IPS DF 4.7 (cell line): ENCODE measurements around the gene KCNK18.

ENCODE experiments used
- DNase-seq: peaks from one replicate; pipeline ENCODE4 v3.0.0-alpha.2; 2013; ENCODE audit warnings: low spot score; ENCODE audit errors: extremely low read depth

Gene KCNK18

DNA sequence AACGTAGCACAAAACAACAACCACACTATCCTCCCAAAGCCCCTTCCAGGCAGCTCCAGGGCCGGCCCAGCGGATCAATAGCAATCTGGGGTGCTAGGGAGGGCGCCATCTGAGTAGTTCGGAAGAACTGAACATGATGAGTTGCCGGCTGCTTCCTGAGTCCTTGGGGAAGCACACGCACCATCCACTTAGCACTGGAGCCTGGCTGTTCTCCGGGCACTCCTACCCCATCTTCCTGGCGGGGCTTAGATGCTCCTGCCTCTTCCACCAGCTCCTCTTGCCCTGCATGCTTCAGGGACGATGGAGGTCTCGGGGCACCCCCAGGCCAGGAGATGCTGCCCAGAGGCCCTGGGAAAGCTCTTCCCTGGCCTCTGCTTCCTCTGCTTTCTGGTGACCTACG, at the start of gene KCNK18:
TSS of gene KCNK18 (plus strand) at position 301 of the 400 bp plus-strand sequence. CDS start at position 301, 0 bp downstream.
- no peak for DNase-seq

DNA sequence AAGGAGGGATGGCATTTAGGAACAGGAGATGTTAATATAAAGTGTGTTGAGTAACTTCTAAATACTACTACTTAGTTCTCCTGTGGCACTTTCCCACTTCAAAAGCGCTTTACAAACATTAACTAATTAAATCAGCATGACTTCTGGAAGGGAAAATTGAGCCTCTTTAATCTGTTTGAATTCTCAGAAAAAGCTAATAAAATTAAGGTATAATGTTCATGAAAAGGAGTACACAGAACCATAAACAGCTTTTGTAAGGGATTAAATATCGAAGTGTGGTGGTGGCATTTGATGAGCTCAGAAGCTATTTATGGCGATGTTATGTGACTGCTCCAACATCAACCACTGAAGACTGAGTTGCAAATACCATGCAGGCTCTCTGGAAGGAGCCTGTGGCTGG, 49.0 kb upstream of the KCNK18 start:
- DNase-seq: no peak

DNA sequence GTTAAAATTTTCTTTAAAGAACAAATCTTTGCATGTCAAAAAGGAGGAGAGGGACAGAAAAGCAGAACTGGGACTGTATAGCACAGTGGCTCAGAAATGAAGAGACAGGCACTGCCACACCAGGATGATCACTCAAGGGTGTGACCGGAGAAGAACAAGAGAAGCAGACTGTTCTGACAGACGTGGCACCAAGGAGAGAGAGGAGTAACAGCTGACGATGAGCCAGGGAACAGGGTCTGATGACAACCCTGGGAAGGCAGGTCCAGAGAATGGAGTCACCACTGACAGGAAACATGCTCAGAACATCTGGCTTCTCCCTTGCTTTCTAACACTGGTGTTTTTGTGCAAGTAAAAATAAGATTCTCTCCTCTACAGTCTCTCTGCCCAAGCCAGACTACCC, 44.6 kb upstream of the KCNK18 start:
- DNase-seq: no peak

DNA sequence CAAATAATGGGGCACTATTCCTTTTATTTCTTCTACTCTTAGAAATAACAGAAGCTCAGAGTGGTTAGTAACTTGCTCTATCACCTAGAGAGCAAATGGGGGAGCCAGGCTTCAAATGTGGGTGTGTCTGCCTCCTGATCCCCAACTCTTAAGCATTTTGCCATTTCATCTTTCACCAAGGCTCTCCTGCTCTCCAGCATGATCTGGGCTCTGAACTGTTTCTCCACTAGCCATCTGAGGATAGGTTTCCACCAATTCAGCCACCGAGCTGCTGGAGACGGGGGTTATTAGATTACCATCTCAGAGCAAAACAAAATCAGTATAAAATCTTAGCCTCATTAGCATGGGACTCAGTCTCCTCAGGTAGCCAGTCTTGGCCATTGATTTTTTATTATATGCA, 39.0 kb upstream of the KCNK18 start:
- DNase-seq: no peak

DNA sequence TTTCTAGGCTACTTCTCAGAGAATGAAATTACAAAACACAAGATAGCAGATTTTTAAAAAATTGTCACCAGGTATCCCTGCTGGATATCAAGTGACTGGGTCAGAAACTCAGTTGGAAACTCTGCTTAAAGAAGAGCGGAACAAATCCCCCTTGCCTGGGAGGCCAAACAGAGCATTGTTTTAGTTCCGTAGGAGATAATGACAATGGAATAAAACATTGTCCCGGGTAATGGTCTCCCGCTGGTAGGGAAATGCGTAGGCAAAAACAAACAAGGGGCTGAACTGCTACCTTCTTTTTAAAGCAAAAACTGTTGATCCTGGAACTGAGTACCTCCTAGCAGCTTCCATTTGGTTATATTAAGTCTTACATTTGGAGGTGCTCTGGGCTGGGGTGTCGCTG, 37.9 kb upstream of the KCNK18 start:
- no peak for DNase-seq

DNA sequence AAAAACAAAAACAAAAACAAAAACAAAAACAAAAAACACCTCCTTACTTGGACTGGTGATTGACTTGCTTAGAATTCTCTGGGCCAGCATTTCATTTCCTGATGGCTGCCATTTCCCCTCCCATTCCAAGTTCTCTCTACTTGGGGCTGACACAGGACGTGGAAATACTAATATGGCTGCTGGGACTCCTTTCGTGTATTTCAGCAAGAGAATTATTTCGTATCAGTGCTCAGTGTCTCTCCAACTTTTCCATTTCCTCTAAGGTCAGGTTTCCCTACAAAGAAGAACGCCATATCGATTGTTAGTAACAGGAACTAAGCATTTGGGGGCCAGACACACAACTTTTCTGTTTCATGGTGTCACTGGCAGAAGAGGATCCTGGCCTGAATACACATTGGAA, 36.7 kb upstream of the KCNK18 start:
- DNase-seq: no peak

DNA sequence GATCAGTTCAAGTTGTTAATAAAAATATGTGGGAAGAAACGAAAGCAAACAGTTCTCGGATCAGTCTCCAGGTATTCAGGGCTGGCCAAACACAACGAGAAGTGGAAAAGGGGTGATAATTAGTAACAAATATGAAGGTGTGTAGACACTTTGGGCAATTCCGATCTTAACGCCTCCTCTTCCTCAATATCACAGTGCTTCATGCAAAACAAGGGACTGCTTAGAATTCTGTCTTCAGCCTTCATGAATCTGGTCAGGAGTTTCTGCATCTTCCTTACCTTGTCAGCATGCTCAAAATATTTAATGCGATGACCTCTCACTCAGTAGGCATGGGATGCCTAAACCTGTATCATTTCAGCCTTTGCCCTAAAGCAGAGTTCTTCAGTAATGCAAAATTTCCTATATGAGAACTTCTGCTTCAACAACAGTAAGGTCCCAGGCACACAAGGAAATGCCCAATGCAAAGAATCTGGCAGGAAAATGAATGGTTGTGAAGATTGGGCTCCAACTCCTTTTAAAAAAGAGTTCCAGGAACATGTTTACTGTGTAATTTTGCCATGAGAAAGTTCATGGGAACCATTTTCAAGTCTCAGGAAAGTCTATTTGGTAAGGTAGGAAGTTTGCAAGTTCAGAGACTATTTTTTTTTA, 35.8 kb upstream of the KCNK18 start:
- DNase-seq: no peak

DNA sequence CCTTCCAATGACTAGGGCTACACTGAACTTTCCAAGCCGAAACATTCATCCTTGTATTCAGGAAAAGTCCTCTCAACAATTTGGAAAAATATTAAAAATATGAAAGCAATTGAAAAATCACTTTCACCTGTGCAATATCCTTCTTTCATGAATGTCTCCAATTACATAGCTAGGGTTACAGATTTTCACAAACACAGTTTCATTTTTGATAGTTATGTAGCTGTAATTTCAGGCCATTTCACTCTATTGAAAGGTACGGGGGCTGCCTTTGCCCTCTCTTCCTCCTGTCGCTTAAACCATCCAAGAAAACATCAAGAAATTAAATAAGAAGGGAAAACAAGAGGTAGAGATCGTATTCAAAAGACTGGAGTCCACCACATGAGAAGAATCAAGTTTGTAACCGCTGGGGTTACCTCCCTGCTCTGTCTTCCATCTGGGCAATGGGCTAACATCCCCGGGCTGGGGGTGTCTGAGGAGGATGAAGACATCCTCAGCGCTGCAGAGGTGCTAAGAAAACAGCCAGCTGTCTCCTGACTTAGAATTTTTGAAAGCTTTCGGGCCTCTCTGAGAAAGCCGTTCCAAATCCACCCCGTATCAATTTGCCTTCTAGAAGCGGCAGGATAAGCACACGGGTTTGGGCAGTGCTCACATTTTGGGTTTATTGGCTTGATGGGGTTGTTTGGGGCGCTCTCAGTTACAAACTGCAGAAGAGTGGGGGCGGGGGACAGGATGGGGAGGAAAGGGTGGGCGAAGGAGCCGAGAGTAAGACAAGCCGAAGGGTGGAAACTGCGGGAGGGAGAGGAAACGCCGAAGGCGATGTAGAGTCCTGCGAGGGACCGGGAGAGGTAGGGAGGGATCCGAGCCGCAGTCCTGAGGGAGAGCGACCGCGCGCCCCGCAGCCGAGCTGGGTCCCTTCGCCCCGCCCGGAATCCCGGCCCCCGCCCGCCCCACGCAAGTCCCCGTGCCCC, 34.9 kb upstream of the KCNK18 start:
- no peak for DNase-seq

DNA sequence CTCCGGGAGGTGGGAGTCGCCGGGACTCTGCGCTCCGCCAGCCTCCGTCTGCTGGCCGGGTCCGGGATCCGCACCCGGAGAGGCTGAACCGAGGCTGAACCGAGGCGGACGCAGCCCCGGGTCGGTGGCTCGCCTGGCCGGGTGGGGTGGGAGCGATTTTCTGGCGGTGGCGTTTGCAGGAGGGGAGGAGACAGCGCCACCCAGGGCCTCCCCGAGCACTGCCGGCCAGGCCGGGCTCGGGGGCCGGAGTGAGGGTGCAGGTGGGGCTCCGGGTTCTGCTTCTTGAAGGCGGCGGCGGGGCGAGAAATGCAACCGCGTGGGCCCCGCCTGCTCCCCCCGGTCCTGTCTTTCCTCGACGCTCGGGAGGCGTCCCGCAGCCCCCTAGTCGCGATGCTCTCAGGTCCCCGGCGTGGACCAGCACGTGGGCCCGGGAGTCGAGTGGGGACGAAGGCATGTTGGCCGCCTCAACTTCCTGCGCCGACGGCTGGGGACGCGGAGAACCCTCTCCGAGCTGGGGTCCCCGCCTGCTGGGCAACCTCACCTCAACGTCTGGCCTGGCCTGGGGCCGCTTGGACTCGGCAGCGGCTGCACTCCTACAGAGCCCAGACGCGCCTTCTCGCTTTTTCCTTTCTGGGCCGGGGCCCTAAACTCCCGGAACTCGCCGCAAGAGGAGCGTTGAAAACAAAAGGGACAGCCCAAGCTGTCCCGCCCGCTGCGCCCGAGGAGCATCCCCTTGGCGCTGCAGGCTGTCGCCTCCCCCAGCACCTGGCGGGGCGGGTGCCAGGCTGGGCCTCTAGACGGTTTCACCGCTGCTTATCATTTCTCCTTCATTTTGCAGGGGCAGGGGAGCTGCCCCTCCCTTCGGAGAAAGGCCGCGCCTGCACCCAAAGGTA, 34.0 kb upstream of the KCNK18 start:
- DNase-seq: no peak

DNA sequence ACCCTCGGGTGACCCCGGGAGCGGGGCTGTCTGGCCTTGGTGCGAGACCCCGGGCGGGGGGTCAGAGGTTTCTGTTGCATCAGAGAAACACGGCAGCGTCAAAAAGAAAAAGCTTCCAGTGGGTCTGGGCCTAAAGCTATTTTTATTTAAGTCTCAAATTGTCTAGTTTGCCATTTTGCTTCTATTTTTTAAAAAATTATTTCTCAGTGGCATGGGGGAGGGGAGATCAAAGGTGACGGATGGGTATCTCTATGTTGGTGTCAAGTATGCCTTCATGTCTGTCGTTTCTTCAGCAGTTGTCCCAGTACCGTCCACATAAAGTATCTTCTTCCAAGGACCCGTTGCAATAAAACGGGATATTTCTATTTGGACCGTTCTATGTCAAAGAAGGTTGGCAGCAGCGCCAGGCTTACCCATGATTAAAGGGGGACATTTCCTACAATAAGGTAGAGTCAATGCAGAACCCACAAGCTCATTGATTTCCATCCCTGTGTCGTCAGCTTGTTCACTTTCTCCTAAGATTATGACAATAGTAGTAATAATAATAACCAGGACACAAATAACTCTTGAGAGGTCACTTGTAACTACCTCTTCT, 33.2 kb upstream of the KCNK18 start:
- no peak for DNase-seq

DNA sequence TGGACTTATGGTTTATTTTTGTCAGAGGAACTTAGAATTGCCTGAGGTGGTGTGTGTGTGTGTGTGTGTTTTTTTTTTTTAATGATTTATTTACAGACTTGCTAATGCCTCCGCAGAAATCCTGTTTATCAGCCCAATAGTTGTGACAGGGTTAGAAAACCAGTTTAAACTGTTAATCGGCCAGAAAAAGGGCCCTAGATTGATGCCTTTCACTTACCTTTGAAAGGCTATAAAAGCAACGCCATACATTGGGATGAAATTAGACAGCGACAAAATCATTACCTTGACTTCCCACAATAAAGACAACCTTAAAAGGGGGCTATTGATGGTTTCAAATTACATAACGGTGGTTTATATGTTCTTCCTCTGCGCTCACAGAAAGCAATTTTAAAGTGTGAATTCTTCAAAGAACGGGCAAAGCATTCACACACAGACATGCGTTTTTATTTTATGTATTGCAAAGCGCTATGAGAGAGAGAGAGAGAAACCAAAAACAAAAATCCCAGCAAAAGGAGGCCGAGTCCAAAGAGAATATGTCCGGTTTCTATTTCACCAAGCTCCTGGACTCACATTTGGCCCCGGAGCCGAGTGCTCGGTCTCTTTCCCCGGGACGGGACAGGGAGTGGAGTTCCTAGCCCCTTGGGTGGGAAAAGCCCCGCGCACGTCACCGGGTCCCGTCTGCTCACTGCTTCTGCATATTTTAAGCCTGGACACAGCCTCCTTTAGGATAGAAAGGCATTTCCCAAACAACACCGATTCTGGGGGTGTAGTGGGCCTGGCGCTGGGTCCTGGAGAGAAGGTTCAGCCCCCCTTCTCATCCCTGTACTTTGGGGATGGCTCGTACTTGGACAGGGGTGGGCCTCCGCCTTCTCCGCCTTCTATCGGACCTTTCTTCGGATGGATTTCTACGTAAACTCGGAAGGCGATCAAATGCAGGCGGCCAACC, 32.4 kb upstream of the KCNK18 start:
- DNase-seq: no peak

DNA sequence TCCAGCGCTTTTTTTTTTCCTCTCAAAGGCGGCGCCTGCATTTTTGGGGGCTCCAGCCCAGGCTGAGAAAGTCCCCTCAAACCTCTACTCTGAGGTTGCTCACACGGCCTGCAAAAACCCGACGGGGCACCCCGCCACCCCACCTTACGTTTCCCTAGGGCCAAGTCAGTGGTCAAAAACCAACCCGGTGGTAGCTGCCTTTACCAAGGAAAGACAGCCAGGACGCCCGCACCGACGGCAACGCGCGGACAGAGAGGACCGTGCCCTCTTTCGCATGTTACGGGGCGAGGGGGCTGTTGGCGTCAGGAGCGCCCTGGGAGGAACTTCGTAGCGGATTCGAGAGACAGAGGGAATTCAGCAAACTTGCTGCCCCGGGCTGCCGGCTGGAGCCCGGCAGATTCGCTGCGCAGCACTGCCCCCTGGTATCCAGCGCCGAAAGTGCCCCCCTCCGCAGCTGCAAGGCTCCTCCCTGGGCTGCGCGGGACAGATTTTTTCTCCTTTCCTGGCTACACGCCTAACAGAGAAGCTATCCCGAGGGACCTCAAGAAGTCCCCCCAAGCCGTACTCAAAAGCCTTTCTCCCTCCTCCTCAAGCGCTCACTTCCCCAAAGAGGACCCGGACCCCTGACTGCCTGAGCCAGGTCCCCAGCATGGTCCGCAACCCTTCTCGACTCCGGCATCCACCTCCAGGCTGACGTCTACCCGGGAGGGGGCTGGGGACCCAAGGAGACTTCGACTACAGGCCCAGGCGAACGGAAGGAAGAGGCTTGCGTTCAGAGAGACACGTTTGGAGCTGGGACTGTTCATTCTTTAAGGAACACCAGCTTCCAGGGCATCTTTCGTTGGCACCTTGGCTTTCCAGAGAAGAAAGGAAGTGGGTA, 31.5 kb upstream of the KCNK18 start:
- no peak for DNase-seq

DNA sequence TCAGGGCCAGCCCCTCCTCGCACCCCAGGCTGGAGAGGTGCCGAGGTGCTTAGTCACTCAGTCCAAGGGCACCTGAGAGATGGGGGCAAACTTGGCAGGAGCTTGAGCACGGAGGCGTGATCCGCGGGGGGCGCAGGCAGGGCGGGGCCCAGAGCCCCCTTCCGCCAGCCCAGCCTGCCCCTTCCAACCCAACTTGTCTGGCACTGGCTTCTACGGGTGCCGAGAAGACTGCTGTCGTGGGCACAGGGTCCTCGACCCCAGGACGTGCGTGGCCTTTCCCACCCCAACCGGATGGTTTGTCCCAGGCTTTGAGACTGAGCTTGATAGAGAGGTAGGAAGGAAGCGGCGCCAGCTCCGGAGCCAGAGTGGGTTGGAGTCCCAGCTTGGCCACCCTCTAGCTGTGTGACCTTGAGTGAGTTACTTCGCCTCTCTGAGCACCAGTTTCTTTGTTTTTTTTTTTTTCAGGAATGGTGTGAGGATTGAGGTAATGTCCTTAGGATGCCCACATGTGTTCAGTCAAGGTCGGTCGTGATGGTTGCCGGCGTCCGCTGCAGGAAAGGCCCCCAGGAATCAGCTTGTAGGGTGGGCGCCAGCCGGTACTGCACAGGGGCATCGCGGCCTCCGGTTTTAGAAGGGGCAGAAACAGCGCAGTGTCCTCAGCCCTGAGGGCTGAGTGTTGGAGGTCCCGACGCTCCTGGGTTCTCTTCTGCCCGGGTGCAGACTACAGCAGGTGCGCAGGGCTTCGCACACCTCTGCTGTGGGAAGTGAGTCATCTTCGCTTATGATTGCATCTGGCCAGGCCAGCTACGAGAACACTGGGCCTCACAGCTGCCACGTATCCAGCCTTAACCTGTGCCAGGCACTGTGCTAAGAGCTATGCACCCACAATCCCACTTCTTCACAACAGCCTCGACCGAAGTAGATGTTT, 30.6 kb upstream of the KCNK18 start:
- DNase-seq: no peak

DNA sequence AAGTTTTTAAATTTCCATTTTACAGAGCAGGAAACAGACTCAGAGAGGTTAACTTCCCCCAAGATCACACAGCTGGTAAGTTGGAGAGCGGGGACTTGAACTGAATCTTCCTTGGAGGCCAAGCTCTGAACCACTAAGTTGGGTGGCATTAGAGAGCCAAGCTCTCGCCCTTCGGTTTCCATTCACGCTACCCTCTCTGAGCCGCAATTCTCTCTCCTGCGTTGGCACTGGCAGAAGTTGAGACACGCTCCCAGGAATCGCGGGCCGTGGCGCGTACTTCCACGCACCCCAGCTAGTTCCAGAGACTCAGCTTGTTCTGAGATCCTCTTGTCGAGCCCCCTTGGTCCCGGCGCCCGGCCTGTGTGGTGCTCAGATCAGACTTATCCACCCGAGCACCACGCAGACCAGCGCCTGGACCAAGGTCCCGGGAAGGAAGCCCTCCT, 29.9 kb upstream of the KCNK18 start:
- DNase-seq: no peak

DNA sequence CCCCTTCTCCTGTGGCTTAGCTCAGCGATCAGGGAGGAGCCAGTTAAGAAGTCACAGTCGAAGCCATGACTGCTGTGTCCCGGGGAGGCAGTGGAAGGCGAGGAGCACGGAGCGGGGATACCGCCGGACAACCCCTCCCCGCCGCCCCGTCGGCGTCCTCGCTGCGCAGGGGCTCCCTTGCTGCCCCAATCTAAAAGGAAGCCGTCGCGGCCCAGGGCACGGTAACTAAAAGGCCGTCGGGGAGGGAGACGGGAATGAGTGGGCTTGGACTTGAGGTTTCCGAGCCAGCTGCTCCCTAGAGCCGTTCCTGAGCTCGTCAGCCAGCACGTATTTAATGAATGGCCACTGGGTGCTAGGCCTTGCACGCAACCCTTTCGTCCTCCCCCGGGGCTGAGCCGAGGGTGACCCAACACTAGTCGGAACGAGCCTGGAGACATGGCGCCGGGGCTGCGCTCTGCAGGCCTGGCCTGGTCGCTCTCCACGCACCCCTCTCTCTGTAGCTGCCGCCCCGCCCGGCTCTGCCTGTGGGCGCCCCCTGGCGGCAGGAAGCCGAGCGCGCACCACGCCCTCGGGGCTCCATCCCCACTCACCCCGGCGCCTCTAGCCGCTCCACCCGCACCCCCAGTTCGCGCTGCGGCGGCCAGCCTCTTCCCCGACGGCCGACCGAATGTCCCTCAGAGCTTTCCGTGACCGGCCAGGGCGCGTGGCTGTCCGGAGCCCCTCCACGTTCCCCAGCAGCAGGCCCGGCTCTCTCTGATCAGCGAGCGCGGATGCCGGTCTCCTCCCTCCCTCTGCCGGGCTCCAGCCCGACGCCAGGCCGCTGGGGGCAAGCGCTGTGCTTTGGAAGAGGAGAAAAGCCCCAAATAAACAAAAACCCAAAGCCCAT, 29.3 kb upstream of the KCNK18 start:
- no peak for DNase-seq

DNA sequence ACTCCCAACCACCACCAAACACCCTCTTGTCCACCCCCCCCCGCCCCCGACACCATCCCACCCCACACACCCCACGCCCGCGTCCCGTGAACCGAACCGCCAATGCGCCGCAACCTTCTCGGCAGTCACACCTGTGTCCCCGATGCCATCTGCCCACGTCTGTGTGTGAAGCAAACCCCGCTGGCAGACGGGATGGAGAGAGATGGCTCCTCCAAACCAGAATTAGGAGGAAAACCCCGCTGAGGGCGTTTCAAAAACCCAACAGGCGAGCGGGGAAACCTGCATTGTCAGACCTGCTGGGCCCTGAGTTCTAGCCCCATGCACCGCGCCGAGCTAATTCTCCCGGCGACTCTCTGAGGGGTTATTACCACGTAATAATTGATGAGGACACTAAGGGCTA, 28.6 kb upstream of the KCNK18 start:
- DNase-seq: no peak

DNA sequence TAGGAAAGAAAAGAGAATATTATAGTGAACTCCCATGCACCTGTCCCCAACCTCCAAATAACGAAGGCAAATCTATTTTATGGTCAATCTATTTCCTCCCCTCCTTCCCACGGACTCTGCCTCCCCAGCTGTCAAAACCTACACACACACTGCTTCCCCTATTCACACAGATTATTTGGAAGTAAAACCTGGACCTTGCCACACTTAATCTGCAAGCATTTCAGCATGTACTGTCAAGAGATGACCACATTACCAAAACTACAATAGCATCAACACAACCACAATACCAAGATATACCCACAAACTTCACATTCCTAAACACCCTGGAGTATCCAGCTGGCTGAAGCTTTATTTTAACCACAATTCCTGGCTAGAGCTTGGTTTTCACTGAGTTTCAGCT, 27.8 kb upstream of the KCNK18 start:
- DNase-seq: no peak
